Fibroblast of lung (primary cell): ENCODE results near the gene PCLAF.

ENCODE experiments used
- EZH2 ChIP-seq: IDR thresholded peaks from 2 replicates; pipeline ENCODE4 v1.5.1; 2012; ENCODE audit warnings: low read length, control low read depth, mild to moderate bottlenecking; ENCODE audit errors: missing control alignments
- TF ChIP-seq, protein P1 (sequence below), 2 donors: IDR thresholded peaks in 1 of 2; conservative IDR thresholded peaks in 1 of 2; 1 replicate in 1 of 2; 2 replicates in 1 of 2; pipeline ENCODE4 v1.5.1; 2011 to 2012; ENCODE audit warnings: low read length in 2 of 2, control low read depth in 1 of 2, inconsistent platforms in 1 of 2, low read depth in 1 of 2, mild to moderate bottlenecking in 1 of 2

DNA sequence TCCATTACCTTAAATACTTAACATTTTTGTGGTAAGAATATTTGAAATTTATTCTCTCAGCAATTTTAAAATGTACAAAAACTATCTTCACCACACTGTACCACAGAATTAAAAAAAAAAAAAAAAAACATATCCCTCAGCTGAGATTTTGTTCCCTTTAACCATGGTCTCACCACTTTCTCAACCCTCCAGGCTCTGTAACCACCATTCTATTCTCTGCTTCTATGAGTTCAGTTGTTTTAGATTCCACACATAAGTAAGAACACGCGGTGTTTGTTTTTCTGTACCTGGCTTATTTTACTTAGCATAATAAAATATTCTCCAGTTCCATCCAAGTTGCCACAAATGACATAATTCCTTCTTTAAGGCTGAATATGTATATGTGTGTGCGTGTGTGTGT is 66.8 kb downstream of the PCLAF start:
- TF ChIP-seq, protein P1, sequence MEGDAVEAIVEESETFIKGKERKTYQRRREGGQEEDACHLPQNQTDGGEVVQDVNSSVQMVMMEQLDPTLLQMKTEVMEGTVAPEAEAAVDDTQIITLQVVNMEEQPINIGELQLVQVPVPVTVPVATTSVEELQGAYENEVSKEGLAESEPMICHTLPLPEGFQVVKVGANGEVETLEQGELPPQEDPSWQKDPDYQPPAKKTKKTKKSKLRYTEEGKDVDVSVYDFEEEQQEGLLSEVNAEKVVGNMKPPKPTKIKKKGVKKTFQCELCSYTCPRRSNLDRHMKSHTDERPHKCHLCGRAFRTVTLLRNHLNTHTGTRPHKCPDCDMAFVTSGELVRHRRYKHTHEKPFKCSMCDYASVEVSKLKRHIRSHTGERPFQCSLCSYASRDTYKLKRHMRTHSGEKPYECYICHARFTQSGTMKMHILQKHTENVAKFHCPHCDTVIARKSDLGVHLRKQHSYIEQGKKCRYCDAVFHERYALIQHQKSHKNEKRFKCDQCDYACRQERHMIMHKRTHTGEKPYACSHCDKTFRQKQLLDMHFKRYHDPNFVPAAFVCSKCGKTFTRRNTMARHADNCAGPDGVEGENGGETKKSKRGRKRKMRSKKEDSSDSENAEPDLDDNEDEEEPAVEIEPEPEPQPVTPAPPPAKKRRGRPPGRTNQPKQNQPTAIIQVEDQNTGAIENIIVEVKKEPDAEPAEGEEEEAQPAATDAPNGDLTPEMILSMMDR (conservative IDR thresholded peaks at IDR 0.05 in 1 of 2, IDR thresholded peaks at IDR 0.05 in 1 of 2; ENCODE audit: low read depth in 1 of 2, low read length in 2 of 2) = no peak
- no peak for TF ChIP-seq EZH2
